ENCODE results near the gene NHSL1. TPM values are rescaled to one million over a fixed set of nuclear protein-coding genes. Genes with fewer than 3 reads are reported as not detected.

Gene NHSL1
- total and polyA plus RNA-seq, 2 donors (not counting 3 experiments of a cell fraction or from before 2014, with no cell fraction given): 24.8 to 55.0 TPM

- Histone ChIP-seq H3K9ac (replicated peaks; ENCODE audit: extremely low read depth, insufficient read depth, low read length) (no peak overlapping the region), H3K4me1 (ENCODE audit: control insufficient read depth, extremely low read depth, insufficient read depth, low read length) (peaks cover 12% of the 10 kb centered on the region), H3K27me3 (ENCODE audit: control insufficient read depth in 2 of 2, insufficient read depth in 2 of 2, low read length in 2 of 2) (no peaks in the 10 kb centered on the region), H4K20me1 (replicated peaks; ENCODE audit: control insufficient read depth, extremely low read depth, insufficient read depth, low read length) (no peaks in the 10 kb centered on the region), H3K79me2 (ENCODE audit: control insufficient read depth, insufficient read depth, low read length) (no peaks in the 10 kb centered on the region), H3K36me3 (ENCODE audit: control insufficient read depth in 2 of 2, extremely low read depth in 1 of 2, insufficient read depth in 2 of 2, low read length in 2 of 2) (peaks cover 5 to 7% of the 10 kb centered on the region in 2 experiments), H3K4me3 (replicated peaks in 1 of 3; ENCODE audit: insufficient read depth in 1 of 3, low read depth in 1 of 3, low read length in 3 of 3) (no peak overlapping the region), H3K9me1 (replicated peaks; ENCODE audit: control insufficient read depth, extremely low read depth, insufficient read depth, low read length) (no peaks in the 10 kb centered on the region), H3K27ac (ENCODE audit: insufficient read depth, low read depth, low read length) (no peak overlapping the region), H3K9me3 (replicated peaks; ENCODE audit: control insufficient read depth, insufficient read depth, low read length) (no peaks in the 10 kb centered on the region), H2AFZ (ENCODE audit: low read depth, low read length) (no peak overlapping the region), H3K4me2 (ENCODE audit: insufficient read depth, low read length) (no peak overlapping the region)
- dilution Hi-C loops (cut with MboI; ENCODE audit: extremely low pct_ligation_motif_present, low sequenced_read_pairs): no loop called here
- intact Hi-C loops (cut with micrococcal nuclease): loop anchor here (10.0 kb wide), 1 partner anchor 275 kb away; no protein-coding TSS in a partner anchor
- no TSS peak for BruUV-seq (replicated peaks)
- POLR2A ChIA-PET: no interaction called here
- FAIRE-seq: no peak
- CTCF ChIA-PET: interaction anchor here (0.9 kb wide), 1 partner anchor 303 kb away, joined by 3 read pairs; no protein-coding TSS in a partner anchor
- no peak for DNase-seq (ENCODE audit: low read depth, low spot score)
- TF ChIP-seq GATA2 (IDR thresholded peaks at IDR 0.05; ENCODE audit: insufficient read depth, insufficient read length, low read depth, low read length): no peak
These were observed 79.5 kb downstream of the NHSL1 start for GRCh38 chr6:138419766-138420165.

DNA sequence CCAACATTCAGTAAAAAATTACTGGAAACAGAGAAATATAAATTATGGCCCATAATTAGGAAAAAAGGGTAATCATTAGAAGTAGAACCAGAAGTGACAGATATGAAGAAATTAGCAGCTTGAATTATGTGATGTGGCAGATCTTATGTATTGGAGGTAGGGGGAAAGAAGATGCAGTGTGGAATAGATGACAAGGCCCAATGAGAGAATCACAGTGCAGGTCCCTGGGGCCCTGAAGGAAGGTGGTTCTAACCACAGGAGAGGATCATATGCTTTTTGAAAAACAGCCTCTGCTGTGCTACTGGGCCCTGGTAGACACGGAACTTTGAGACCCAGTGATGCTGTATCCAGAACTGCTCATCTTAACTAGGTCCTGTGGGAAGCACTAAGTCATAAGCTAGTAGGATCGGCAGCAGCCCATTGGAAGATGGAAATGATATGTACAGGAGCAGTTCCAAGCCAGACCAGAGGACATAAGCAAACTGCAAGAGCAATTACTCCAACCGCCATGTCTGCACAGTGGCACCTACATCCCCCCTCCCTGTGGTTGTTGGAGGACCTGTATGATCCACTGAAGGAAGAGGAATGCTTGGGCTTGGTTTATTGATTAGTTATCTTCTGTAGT, 81.1 kb downstream of the NHSL1 start:
- Histone ChIP-seq H3K36me3 (ENCODE audit: control insufficient read depth in 2 of 2, extremely low read depth in 1 of 2, insufficient read depth in 2 of 2, low read length in 2 of 2) (peaks cover 4% of the 10 kb centered on the region in 2 experiments), H3K79me2 (ENCODE audit: control insufficient read depth, insufficient read depth, low read length) (no peaks in the 10 kb centered on the region), H3K27ac (ENCODE audit: insufficient read depth, low read depth, low read length) (no peak overlapping the region), H3K9ac (replicated peaks; ENCODE audit: extremely low read depth, insufficient read depth, low read length) (no peak overlapping the region), H3K4me1 (ENCODE audit: control insufficient read depth, extremely low read depth, insufficient read depth, low read length) (peaks cover 9% of the 10 kb centered on the region), H3K4me3 (replicated peaks in 1 of 3; ENCODE audit: insufficient read depth in 1 of 3, low read depth in 1 of 3, low read length in 3 of 3) (no peak overlapping the region), H4K20me1 (replicated peaks; ENCODE audit: control insufficient read depth, extremely low read depth, insufficient read depth, low read length) (no peaks in the 10 kb centered on the region), H3K4me2 (ENCODE audit: insufficient read depth, low read length) (no peak overlapping the region), H3K9me1 (replicated peaks; ENCODE audit: control insufficient read depth, extremely low read depth, insufficient read depth, low read length) (no peaks in the 10 kb centered on the region), H3K9me3 (replicated peaks; ENCODE audit: control insufficient read depth, insufficient read depth, low read length) (no peaks in the 10 kb centered on the region), H2AFZ (ENCODE audit: low read depth, low read length) (no peak overlapping the region), H3K27me3 (ENCODE audit: control insufficient read depth in 2 of 2, insufficient read depth in 2 of 2, low read length in 2 of 2) (no peaks in the 10 kb centered on the region)
- DNase-seq (ENCODE audit: low read depth, low spot score): no peak
- no peak for FAIRE-seq
- TF ChIP-seq MAX (IDR thresholded peaks at IDR 0.05; ENCODE audit: insufficient read depth, insufficient read length): no peak
- TF ChIP-seq JUN (IDR thresholded peaks at IDR 0.05; ENCODE audit: borderline replicate concordance, insufficient read depth, insufficient read length, low read depth): no peak
- TF ChIP-seq POLR2AphosphoS5 (IDR thresholded peaks at IDR 0.05; ENCODE audit: insufficient read depth, low read depth, low read length): no peak
- no peak for TF ChIP-seq POLR2A (IDR thresholded peaks at IDR 0.05; ENCODE audit: low read depth, low read length)
- no peak for TF ChIP-seq CTCF (IDR thresholded peaks at IDR 0.05; ENCODE audit: extremely low read depth in 1 of 2, insufficient read depth in 1 of 2, low read depth in 1 of 2, low read length in 2 of 2)
- no peak for TF ChIP-seq EZH2 (IDR thresholded peaks at IDR 0.05; ENCODE audit: borderline replicate concordance, low read depth, low read length, severe bottlenecking)
- TF ChIP-seq FOS (IDR thresholded peaks at IDR 0.05; ENCODE audit: borderline replicate concordance, insufficient read depth, low read length): no peak
- no peak for TF ChIP-seq MYC (IDR thresholded peaks at IDR 0.05; ENCODE audit: low read depth, low read length)
- no peak for TF ChIP-seq GATA2 (IDR thresholded peaks at IDR 0.05; ENCODE audit: insufficient read depth, insufficient read length, low read depth, low read length)
- BruUV-seq (replicated peaks): no TSS peak
- dilution Hi-C loops (cut with MboI; ENCODE audit: extremely low pct_ligation_motif_present, low sequenced_read_pairs) (no loop called here), intact Hi-C loops (cut with micrococcal nuclease) (no loop called here)
- POLR2A ChIA-PET: no interaction called here
- CTCF ChIA-PET: interaction anchor here (1.2 kb wide), 1 partner anchor 302 kb away, joined by 3 read pairs; no protein-coding TSS in a partner anchor

All from endothelial cell of umbilical vein (primary cell).